Renal cortical epithelial cell (primary cell): ENCODE measurements around the gene ZC3H13. TPM values are rescaled to one million over a fixed set of nuclear protein-coding genes. Genes with fewer than 3 reads are reported as not detected.
A peak's percentile ranks its signal among the peaks of the same experiment; 100 is the strongest.

Source experiments
- DNase-seq: peaks from one replicate; pipeline ENCODE4 v3.0.0-alpha.2; 2011; ENCODE audit warnings: low read depth
- total RNA-seq: library from RNA; depleted of rRNA; stranded (reverse); fragments of >200 nt; gene quantifications from 2 replicates; pipeline ENCODE4 v1.2.3, GENCODE V29; 2014

Gene ZC3H13
- total RNA-seq, 1 donor from 2014 or later, result 33.6 TPM

DNA sequence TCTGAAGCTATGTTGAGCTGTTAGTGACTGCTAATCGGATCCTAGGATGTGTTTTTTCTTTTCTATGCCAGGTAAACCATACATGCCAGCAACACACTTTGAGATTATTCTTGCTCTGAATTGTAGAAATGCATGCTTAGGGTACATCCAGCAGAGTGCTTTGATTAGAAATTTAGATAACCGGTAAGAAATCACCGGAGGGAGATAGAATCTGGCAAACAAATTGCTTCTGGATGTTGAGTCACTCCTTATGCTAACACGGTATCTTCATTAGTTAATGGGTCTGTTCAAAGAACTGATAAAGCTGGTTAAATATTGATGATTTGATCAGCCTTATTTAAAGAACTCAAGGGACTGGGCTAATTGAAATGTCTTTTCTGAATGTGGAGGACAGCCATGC lies 115.9 kb downstream of the ZC3H13 start:
- no peak for DNase-seq

DNA sequence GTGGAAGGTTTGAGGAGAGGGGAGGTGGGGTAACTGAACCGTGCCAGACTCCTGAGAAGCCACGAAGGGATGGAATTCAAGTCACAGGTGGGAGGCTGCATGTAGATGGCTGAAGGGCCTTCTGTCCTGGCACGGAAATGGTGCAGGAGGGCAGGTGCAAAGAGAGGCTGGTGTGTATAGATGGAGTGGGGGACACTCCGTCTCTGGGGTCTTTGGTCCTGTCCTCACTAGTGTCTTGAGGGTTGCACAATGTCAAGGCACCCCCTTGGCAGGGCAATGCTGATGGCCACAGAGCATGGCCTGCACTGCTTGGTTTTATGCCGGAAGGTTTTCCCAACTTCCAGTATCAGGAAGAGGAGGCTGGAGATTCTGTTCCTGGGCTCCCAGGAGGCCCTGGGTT lies 118.3 kb downstream of the ZC3H13 start:
- no peak for DNase-seq

DNA sequence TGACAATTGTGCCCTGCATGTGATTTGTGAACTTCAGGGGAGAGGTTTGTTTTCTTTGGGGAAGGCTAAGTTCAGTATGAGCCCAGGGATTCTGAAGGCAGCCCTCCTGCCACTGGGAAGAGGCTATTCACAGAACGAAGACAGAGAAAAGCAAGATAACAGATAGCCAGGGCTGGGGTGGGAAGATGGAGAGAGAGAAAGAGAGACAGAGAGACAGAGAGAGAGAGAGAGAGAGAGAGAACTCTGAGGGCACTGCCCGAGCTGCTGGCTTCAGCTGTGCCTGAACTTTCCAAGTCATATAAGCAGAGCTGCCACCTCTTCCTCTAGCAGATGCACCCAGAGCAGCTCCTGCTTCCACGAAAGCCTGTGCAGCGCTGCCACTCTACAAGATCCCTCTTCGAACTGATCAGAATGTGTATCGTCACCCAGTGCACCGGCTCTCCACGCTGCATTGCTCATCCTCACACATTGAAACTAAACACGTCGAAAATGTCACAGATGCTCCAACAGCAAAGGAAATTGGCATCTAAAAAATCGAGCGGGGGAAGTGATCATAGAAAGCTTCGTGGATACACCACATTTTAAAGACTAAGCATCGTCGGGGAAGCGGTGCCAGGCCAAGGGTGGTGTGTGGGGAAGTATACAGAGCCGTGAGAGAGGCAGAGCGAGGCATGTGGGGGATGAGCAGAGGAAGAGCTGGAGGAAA lies 119.2 kb downstream of the ZC3H13 start:
- DNase-seq, result no peak

DNA sequence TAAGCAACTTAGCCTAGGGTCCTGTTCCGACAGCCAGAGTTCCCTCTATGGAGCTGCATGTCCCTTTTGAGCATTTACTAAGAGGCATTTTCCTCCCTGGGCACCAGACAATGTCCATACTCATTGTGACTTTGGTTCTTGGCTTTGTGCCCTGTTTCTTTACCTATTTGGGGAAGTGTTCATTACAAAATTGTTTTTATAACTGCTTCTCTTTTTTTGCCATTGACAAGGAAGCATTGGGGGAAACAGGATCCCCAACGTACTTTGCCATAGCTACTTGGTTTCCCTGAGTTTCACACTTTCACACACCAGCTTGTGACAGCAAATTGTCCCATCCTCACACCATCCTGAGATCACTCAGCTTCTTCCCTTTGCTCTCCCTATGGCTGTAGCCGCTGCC lies 119.9 kb downstream of the ZC3H13 start:
- no peak for DNase-seq

DNA sequence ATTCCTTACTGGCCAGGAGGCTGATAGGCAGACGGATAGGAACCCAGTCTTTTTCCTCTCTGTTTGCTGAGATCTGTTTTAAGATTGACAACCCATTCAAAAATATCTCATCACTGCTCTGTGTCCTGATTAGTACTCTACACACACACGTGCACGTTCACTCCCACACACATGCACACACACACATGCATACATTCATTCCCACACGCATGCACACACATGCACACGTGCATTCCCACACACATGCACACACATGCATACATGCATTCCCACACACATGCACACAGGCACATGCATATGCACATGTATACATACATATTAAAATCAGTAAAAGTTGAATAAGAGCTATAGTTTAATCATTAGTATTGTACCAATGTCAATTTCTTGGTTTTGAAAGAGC lies 120.4 kb downstream of the ZC3H13 start:
- DNase-seq, result no peak

DNA sequence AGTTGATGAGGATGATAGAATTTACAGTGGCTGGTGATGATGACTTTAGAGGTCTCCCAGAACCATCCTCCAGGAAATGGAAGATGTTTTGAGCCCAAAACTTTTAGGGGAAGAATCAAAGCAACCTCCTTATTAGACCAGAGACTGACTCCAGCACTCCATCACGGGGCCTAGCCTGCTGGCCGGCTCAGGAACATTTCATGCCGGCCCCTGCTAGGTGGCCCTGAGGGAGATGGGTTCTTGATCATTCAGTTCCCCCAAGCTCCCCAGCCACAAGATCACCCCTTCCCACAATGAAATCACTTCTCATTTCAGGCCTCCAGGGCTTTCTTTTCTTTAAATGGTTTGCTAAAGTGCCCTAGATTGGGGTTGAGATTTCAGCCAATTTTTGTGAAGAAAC lies 121.3 kb downstream of the ZC3H13 start:
- no peak for DNase-seq

DNA sequence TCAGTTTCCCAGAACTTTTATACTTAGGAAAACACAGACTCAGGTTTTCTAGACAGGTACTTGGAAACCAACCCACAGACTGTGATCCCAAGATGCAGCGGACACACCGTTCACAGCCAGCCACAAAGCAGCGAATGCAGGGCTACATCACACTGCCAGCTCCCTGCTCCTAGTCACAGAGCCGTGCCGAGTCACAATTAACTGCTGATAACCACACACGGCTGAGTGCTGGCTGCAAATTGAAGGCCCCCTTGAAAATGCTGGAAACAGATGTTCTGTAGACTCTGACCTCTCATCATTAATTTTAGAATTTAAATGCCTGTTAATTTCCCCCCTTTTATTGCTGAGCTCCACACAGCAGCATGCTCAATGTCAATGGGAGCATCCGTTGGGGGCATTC lies 122.4 kb downstream of the ZC3H13 start:
- DNase-seq, result no peak

DNA sequence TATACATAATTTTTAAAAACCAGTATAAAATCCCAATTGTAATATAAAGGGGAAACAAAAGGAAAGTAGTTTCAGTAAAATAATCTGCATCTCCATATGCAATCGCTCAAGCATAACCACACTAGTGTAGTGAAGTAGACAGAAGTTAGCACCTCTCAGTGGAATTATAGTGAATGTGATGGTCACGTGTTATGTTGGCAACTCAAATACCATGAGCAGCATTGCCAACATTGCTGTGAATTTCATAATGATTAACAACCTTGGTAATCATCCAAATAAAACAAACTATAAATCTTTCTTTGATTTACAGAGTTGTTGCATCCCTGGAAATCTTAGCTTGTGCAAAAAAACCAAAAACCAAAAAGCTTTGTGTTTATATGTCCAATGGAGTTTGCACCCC lies 123.7 kb downstream of the ZC3H13 start:
- peak; percentile 91 for DNase-seq

DNA sequence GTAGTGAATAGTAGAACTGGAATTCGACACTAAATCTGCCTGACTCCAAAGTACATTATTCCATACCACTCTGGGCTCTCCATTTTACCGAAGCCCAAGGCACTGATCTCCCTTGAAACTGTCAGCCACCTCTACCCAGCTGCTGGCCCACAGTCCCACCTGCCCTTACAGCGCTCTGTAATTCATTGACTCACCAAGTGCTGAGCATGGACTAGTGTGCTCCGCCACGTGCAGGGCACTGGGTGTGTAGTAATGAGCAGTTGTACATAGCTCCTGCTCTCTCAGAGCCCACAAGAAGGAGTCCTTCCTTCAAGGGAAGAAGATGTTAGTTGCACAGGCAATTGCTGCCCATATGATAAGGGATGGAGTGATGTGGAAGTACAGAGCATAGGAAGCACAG lies 124.4 kb downstream of the ZC3H13 start:
- peak; percentile 67 for DNase-seq

DNA sequence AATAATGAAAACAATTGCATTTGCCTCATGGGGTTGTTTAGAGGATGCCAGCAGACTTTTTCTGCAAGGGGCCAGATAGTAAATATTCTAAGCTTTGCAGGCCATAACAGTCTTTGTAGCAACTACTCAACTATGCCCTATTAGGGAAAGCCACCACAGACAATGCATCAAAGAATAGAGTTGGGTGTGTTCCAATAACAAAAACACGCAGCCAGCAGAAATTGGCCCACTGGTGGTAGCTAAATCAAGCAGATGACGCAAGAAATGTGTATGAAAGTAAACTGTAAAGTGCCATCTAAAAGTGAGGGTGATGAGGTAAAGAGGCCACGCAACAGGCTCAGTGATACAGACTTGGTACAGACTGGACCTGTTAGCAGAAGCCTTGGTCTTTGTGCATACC lies 125.8 kb downstream of the ZC3H13 start:
- no peak for DNase-seq

DNA sequence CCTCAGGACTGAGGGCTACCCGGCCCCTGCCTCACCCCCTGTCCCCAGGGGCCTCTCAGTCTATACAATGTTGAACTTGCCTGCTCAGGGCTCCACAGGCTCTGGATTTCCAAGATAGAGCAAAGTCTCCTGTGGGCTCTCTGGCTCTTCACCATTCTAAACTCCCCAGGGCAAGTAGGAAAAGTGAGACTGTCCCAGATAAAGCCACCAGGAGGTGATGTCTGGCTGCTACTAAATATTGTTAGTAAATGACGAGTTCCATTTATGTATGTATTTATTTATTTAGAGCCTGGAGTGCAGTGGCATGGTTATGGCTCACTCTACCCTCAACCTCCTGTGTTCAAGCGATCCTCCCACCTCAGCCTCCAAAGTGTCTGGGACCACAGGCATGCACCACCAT lies 127.4 kb downstream of the ZC3H13 start:
- DNase-seq, result no peak

DNA sequence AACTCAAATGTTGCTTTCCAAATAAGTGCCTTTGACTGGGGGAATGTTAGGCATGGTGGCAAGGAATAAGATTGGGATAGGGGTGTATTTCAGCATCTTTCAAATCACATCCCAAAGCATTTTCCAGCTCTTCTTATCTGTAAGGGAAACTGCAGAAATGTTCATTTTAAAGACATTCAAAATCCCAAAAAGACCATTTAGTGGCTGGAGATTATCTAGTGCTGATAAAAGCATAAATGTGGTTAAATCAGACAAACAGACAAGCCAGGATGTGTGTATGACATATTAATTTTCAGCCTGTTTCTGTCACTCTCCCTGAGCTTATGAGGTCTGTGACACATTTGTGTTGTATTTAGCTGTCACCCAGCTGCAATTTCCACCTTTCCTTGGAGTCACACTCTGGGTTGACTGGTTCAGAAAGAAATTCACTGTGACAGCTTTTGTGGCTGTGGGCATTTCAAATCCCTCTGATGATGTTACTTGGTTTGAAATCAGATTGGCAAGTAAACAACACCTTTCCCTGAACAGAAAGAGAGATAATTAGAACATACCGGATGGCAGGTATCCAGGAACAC lies 131.3 kb downstream of the ZC3H13 start:
- DNase-seq, result no peak

DNA sequence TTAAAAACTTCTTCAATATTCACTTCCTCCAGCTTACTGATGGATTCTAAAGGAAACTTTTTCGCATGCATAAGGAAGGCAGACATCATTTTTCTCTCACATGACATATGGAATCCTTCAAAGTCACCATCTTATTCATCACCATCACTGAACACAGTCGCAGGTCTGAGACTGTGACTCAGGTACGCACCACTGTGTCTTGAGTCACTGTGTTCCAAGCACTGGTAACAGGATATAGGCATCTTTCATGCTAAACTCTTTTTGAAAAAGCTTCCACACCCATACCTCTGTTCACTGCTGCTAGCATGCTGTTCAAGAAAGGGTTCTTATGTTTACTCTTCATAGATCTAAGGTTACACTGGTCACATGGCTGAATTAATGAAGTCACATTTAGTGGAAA lies 133.9 kb downstream of the ZC3H13 start:
- no peak for DNase-seq

DNA sequence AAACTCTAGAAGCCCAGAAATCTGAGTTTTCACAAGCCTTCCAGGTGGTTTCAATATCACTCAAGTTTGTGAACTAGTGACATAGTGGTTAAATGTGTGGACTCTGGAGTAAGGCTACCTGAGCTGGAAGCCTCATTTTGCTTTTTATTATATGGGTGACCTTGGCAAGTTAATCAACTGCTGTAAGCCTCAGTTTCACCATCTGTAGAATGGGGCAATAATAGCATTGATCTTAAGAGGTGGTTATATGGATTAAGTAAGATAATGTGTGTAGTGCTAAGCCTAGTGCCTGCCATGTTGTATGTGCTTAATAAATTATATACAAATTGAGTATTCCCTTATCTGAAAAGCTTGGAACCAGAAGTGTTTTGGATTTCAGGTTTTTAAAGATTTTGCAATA lies 135.5 kb downstream of the ZC3H13 start:
- DNase-seq, result no peak

DNA sequence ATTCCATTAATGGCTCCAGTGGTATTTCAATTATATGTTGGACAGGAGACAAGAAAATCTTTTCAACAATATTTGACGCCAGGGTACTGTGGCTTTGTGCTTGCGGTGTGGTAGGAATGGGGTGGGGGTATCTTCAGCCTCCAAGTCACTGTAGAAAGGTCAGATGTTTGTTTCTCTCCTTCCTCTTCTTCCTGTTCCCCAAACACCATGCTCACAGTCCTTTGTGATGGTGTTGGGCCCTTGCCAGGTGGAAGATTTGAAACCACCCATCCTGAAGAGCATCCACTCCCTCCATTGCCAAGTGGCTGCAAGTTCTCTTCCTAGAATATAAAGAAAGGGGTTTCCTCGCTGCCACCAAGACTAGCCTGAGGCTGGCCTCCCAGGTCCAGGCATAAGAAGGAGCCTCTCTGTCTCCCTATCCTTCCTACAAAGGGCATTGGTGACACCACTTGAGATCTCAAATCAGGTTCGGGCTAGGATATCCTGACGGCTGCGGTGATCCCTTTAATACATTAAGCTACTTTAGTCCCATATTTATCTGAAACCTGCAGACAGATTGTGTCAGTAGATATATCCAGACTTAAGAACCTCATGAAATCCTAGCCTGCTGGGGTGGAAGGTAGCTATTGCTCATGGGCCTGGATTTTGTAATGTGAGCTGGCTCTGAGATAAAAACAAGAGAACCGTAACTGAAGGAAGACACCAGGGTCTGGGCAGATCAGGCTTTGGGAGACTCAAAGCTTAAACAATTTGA lies 136.7 kb downstream of the ZC3H13 start:
- DNase-seq, result no peak

DNA sequence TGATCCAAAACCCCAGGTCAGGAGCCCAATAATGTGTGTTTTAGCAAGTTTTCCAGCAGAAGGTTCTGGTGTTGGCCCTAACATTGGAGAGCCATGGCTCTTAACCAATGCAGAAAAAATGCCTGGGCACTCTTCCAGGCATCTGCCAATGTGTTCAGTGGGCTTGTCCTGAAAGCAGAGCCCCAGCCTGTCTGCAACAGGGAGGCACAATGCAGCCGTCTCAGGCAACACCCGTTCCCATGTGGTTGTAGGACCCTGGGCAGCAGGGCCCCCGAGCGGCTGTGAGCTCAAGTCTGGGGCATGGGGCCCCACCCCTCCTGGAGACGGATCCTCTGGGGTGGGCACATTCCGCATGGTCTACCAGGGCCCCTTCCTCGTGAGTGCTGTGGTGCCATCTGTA lies 142.9 kb downstream of the ZC3H13 start:
- no peak for DNase-seq

DNA sequence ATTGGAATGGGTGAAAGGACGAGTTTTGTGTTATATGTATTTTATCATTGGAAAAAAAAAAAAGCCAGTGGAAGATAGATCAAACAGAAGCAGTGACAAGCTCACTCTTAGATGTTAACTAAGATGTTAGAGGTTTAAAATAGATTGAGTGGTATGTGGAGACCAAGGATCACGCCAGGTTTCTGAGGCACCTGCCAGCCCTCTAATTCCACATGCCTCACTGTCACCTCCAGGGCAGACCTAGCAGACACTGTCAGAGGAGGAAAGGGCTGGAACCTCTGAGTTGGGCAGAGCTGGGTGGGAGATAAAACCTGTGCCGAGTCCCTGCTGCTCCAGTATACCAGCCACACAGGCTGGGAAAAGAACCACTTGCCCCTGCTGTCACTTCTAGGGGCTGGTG lies 143.5 kb downstream of the ZC3H13 start:
- no peak for DNase-seq

DNA sequence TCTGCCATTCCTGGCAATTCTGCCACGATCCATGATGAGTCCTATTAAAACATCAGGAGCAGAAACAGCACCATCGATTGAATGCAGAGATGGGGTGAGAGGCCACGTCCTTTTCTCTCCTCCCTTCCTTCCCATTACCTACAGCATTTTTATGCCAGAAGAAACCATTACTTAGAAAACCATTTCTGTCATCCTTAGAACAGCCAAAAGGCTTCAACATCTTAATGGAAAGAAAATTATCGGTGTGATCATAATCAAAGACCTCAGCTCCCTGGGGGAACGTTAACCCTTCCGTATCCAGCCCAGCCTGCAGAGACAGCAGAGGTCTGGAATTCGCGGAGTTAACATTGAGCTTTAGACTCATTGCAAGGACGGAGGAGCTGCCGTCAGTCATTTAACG lies 145.0 kb downstream of the ZC3H13 start:
- no peak for DNase-seq

Other genes starting within 250 kb of the ZC3H13 start
- gene SIAH3, start 201.0 kb downstream of the ZC3H13 start, total RNA-seq, result under 0.01 and 0.60 TPM in 2 replicates
- gene CPB2, start 52.3 kb upstream of the ZC3H13 start, total RNA-seq, result not detected in 2 replicates
- gene LCP1, start 129.4 kb upstream of the ZC3H13 start, total RNA-seq, result 0.40 and 5.4 TPM in 2 replicates
- 0.20 TPM in 1 of 2 replicates, not detected in the other for gene LRRC63, start 159.2 kb upstream of the ZC3H13 start, total RNA-seq